A549 (cell line): ENCODE data around the gene GID4.

Experiments
- CTCF ChIP-seq: fragments of >200 bp; sonication (Bioruptor Twin); formaldehyde crosslinking; IDR thresholded peaks from 3 replicates; pipeline ENCODE4 v1.5.1; 2016
- EP300 ChIP-seq, 2 experiments: fragments of >200 bp; sonication (Bioruptor Twin); formaldehyde crosslinking; IDR thresholded peaks; 2 replicates in 1 of 2; 3 replicates in 1 of 2; pipeline ENCODE4 v1.6.1; 2016 to 2017
- POLR2A ChIP-seq: IDR thresholded peaks from 2 replicates; pipeline ENCODE4 v1.6.1; 2012; ENCODE audit warnings: mild to moderate bottlenecking, low read length
- TFCP2L1 ChIP-seq: fragments of 250-450 bp; sonication (Bioruptor Pico); IDR thresholded peaks from 2 replicates; pipeline ENCODE4 v1.5.0; 2021; ENCODE audit warnings: mild to moderate bottlenecking
- USF2 ChIP-seq: fragments of 450-650 bp; IDR thresholded peaks from 2 replicates; pipeline ENCODE4 v1.6.1; 2014; ENCODE audit warnings: antibody characterized with exemption

GRCh38 chr17:18107061-18107790 lies 68.0 kb downstream of the GID4 start:
- TF ChIP-seq CTCF: no peak
- no peak for TF ChIP-seq EP300 (IDR thresholded peaks at IDR 0.05)
- no peak for TF ChIP-seq POLR2A
- TF ChIP-seq TFCP2L1 (CRISPR knock-in tag): no peak
- TF ChIP-seq USF2: no peak
